NCI-H187 (cell line): ENCODE measurements around the gene WIZ.

Experiments
- DNase-seq, 2 experiments: peaks; one replicate each; lab custom pipeline; 2025; lab: John Stamatoyannopoulos, UW

WIZ gene

DNA sequence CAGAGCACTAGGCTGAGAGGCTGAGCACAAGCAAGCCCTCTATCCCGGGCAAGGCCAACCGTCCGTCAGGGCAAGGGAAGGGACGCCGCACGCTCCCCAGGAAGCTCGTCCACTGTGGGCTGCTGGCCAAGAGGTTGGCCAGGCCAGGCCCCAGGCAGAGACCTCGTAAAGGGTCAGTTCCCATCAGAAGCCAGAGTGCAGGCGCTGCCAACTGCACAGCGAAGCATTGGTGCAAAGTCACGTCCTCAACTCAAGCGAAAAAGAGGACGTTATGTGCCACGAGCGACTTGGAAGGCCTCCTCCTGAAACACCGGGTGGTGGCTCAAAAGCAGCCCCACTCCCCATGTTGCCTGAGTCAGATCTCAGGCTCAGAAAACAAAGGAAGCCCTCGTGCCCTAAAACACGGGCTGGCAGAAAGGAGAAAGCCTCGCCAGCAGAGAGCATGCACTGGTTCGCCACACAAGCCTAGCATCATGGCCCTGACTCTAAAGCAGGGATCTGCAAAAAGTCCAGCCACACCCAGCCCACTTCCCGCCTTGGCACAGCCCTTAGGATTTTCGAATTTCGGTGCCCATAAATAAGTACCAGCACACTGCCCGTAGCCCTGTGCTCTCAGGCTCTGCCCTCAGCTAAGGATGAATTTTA lies 74.8 kb downstream of the WIZ start:
- DNase-seq, result no peak

DNA sequence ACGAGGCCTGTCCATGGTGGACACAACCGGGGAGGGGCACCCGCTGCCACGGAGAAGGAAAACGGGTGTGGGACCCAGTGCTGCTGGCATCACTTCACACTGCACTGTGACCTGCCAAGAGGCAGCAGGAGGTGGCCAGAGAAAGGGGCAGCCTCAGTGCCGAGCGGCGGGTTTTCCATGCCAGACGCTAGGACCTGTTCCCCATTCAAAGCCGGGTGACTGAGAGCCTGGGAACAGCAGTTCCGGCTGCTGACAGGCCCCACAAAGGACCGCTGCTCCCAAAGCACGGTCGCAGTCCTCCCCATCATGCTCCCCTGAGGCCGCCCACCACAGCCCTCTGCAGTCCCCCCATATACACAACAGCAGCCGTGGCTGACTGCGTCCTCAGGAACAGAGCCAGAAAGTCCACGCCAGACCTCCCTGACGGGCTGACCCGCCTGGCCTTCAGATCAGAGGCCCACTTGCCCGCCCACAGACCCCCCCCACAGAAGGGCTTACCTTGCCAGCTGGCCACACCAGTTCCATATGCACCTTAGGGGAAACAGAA lies 75.6 kb downstream of the WIZ start:
- DNase-seq, result no peak

DNA sequence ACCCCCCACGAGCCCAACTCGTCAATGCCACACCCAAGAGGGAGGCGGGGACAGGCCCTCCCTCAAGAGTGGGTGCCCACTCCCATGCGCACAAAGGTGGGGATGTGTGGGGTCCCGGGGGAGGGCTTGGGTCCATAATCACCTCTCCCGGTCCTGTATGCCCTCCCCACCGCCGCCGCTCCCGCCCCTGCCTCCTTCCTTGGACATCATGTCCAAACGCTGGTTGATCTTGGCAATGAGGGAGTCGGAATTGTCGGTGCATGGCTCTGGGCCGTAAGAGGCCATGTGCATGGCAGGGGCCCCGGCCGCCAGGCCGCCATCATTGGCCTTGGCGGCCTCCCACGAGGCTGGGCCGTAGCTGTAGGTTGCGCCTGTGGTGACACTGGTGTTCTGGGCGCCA lies 76.1 kb downstream of the WIZ start:
- DNase-seq, result no peak

DNA sequence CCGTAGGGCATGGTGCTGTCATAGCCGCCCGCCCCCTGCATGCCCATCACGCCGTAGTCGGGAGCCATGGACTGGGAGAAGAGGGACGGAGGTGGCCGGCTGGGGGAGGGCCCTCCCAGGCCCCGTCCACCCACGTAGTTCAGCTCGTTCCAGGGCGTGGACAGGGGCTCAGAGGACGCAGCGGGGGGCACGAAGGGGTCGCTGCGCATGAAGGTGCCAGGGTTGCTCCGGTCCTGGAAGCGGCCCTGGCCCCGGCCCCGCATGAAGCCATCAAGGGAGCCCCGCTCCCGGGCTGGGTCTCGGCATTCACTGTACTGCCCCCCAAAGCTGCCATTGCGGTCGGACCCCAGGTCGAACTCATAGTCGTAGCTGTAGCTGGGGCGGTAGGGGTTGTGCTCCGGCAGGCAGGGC lies 76.9 kb downstream of the WIZ start:
- DNase-seq, result no peak

DNA sequence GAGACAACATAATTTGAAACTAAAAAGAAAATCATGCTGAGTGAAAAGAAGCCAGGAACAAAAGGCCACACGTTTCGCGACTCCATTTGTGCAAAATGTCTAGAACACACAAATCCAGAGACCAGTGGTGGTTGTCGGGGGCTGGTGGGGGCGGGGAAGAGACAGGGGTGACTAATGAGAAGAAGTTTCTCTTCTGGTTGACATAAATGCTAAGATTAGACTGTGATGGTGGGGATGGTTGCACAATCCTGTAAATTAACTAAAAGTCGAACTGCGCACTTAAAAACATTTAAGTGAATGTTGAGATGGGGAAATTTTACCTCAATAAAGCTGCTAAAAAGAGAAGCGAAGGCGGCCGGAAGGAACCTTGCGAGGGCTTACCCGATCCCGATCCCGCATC lies 77.3 kb downstream of the WIZ start:
- DNase-seq, result no peak

DNA sequence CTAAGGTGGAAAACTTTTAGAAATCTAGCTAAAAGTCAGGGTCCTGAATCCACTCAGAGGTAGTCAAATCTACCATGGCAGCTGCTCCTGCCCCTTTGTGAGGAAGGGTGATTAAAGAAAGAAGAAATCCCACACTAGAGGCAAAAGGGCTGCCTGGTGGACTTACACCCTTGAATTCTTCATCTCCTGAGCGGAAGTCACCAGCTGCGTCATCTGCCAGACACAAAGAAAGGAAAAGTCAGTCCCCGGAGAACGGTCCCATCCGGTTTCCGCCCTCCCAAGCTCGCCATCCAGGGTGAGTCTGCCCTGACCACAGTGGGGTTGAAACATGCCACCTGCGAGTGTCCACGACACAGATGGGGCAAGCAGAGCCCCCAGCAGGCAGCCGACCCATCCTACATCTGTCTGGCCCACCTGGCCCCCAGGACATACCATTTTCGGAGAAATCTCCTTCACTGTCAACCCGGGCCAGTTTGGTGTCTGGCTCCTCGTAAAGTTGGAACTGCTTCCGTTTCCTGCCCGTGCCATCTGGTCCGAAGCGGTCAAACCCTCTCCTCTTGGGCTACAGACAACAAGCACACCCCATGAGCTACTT lies 77.9 kb downstream of the WIZ start:
- DNase-seq, result no peak

DNA sequence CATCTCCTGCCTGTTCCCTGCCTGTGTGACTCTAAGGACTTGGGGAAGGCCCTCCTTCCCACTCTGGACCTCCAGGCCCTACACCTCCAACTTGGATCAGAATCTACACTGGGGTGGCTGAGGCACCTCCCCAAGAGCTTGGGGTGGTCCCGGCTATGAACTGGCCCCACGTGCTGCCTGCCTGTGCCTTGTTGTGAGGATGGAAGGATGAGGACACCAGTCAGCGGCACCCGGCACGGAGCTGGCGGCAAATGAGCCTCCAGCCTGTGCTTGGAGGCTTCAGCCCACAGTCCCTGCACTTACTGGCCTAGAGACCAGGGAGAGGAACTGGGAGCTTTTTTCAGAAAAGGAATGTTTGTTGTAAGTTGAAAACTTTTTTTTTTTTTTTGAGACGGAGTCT lies 78.6 kb downstream of the WIZ start:
- no peak for DNase-seq
